Fibroblast of lung (primary cell): ENCODE data around the gene ARHGEF12.

Source experiments
- CTCF ChIP-seq, 2 donors: IDR thresholded peaks in 1 of 2; conservative IDR thresholded peaks in 1 of 2; 1 replicate in 1 of 2; 2 replicates in 1 of 2; pipeline ENCODE4 v1.5.1; 2011 to 2012; ENCODE audit warnings: low read length in 2 of 2, control low read depth in 1 of 2, inconsistent platforms in 1 of 2, low read depth in 1 of 2, mild to moderate bottlenecking in 1 of 2
- EZH2 ChIP-seq: IDR thresholded peaks from 2 replicates; pipeline ENCODE4 v1.5.1; 2012; ENCODE audit warnings: low read length, control low read depth, mild to moderate bottlenecking; ENCODE audit errors: missing control alignments

GRCh38 chr11:120528749-120529148 is 192.5 kb downstream of the ARHGEF12 start:
- TF ChIP-seq CTCF (conservative IDR thresholded peaks at IDR 0.05 in 1 of 2, IDR thresholded peaks at IDR 0.05 in 1 of 2; ENCODE audit: low read depth in 1 of 2, low read length in 2 of 2) = no peak
- no peak for TF ChIP-seq EZH2
